Progenitor cell of endocrine pancreas (in vitro differentiated cells): Measurements from ENCODE around the gene MBTPS1. TPM values are rescaled to one million over a fixed set of nuclear protein-coding genes. Genes with fewer than 3 reads are reported as not detected.

Experiments used
- DNase-seq: peaks from one replicate; pipeline ENCODE4 v3.0.0; 2021; ENCODE audit warnings: low spot score; ENCODE audit not compliant: unreplicated experiment
- H3K27ac Mint-ChIP-seq: 2 replicates; pipeline ENCODE4 v1.8.0; 2021; ENCODE audit warnings: mild to moderate bottlenecking, moderate library complexity, mixed read lengths
- H3K27me3 Mint-ChIP-seq: 2 replicates; pipeline ENCODE4 v1.8.0; 2021; ENCODE audit warnings: mixed read lengths
- H3K36me3 Mint-ChIP-seq: 2 replicates; pipeline ENCODE4 v1.8.0; 2022; ENCODE audit warnings: mixed read lengths; ENCODE audit not compliant: insufficient read depth
- H3K4me1 Mint-ChIP-seq: 2 replicates; pipeline ENCODE4 v1.8.0; 2021; ENCODE audit warnings: low read depth, mixed read lengths
- H3K4me3 Mint-ChIP-seq: 2 replicates; pipeline ENCODE4 v1.8.0; 2021; ENCODE audit warnings: low read depth, mild to moderate bottlenecking, moderate library complexity, mixed read lengths
- H3K9me3 Mint-ChIP-seq: 2 replicates; pipeline ENCODE4 v1.8.0; 2021; ENCODE audit warnings: low read depth, mixed read lengths
- CTCF ChIP-seq: fragments of 200-600 bp; sonication (generic); IDR thresholded peaks from one replicate; pipeline ENCODE4 v1.5.0; 2021; ENCODE audit warnings: antibody characterized with exemption, mild to moderate bottlenecking; ENCODE audit not compliant: unreplicated experiment
- total RNA-seq: library from RNA; stranded (reverse); gene quantifications from 2 replicates; pipeline ENCODE4 v1.2.1, GENCODE V29; 2021

Gene MBTPS1
- total RNA-seq, 1 donor from 2014 or later: 94.7 TPM

- Mint-ChIP-seq H3K4me3 (no peak overlapping the region), H3K27ac (no peak overlapping the region), H3K4me1 (peaks cover 12% of the 10 kb centered on the region), H3K9me3 (peaks cover 7% of the 10 kb centered on the region), H3K36me3 (peaks cover 2% of the 10 kb centered on the region), H3K27me3 (peaks cover 45% of the 10 kb centered on the region)
- no peak for DNase-seq
- TF ChIP-seq CTCF: no peak
These were observed 76.4 kb downstream of the MBTPS1 start for GRCh38 chr16:84040226-84040822.

GRCh38 chr16:84039696-84040095, 77.0 kb downstream of the MBTPS1 start:
- peaks cover 2% of the 10 kb centered on the region for H3K36me3 Mint-ChIP-seq
- peaks cover 40% of the 10 kb centered on the region for H3K27me3 Mint-ChIP-seq
- no peak for TF ChIP-seq CTCF
- no peak overlapping the region for H3K4me3 Mint-ChIP-seq
- peaks cover 7% of the 10 kb centered on the region for H3K9me3 Mint-ChIP-seq
- H3K27ac Mint-ChIP-seq: no peak overlapping the region
- DNase-seq: no peak
- H3K4me1 Mint-ChIP-seq: peaks cover 12% of the 10 kb centered on the region

GRCh38 chr16:84038469-84038868, 78.3 kb downstream of the MBTPS1 start:
- peaks cover 7% of the 10 kb centered on the region for H3K9me3 Mint-ChIP-seq
- no peak overlapping the region for H3K27ac Mint-ChIP-seq
- no peak for DNase-seq
- H3K4me3 Mint-ChIP-seq: no peak overlapping the region
- peaks cover 28% of the 10 kb centered on the region for H3K27me3 Mint-ChIP-seq
- no peak for TF ChIP-seq CTCF
- peaks cover 2% of the 10 kb centered on the region for H3K36me3 Mint-ChIP-seq
- H3K4me1 Mint-ChIP-seq: peaks cover 7% of the 10 kb centered on the region

- H3K4me1 Mint-ChIP-seq: no peaks in the 10 kb centered on the region
- peaks cover 7% of the 10 kb centered on the region for H3K9me3 Mint-ChIP-seq
- H3K4me3 Mint-ChIP-seq: no peak overlapping the region
- H3K27ac Mint-ChIP-seq: no peak overlapping the region
- peaks cover 16% of the 10 kb centered on the region for H3K27me3 Mint-ChIP-seq
- DNase-seq: no peak
- no peak for TF ChIP-seq CTCF
- H3K36me3 Mint-ChIP-seq: peaks cover 2% of the 10 kb centered on the region
These were observed 79.7 kb downstream of the MBTPS1 start for GRCh38 chr16:84036982-84037425.

- no peak for DNase-seq
- no peaks in the 10 kb centered on the region for H3K4me1 Mint-ChIP-seq
- H3K27me3 Mint-ChIP-seq: peaks cover 19% of the 10 kb centered on the region
- no peak overlapping the region for H3K27ac Mint-ChIP-seq
- no peak for TF ChIP-seq CTCF
- peaks cover 2% of the 10 kb centered on the region for H3K36me3 Mint-ChIP-seq
- no peak overlapping the region for H3K4me3 Mint-ChIP-seq
- peaks cover 7% of the 10 kb centered on the region for H3K9me3 Mint-ChIP-seq
These were observed 80.6 kb downstream of the MBTPS1 start for GRCh38 chr16:84036131-84036530.
